Ishikawa (cell line): Measurements from ENCODE around the gene CYP4Z1.

Experiments used
- CEBPB ChIP-seq: IDR thresholded peaks from 2 replicates; pipeline ENCODE4 v1.6.1; 2012
- CREB1 ChIP-seq: IDR thresholded peaks from 2 replicates; pipeline ENCODE4 v1.6.1; 2012; ENCODE audit warnings: low read depth
- EGR1 ChIP-seq: IDR thresholded peaks from 2 replicates; pipeline ENCODE4 v1.6.1; 2012
- EP300 ChIP-seq: IDR thresholded peaks from 2 replicates; pipeline ENCODE4 v1.6.1; 2012; ENCODE audit warnings: borderline replicate concordance
- FOXM1 ChIP-seq: IDR thresholded peaks from 2 replicates; pipeline ENCODE4 v1.6.1; 2012; ENCODE audit warnings: low read depth, borderline replicate concordance
- NFIC ChIP-seq: IDR thresholded peaks from 2 replicates; pipeline ENCODE4 v1.6.1; 2012
- RAD21 ChIP-seq: IDR thresholded peaks from 2 replicates; pipeline ENCODE4 v1.6.1; 2012; ENCODE audit warnings: low read depth
- TAF1 ChIP-seq: IDR thresholded peaks from 2 replicates; pipeline ENCODE4 v1.6.1; 2012; ENCODE audit warnings: low read depth, mild to moderate bottlenecking
- TCF12 ChIP-seq: IDR thresholded peaks from 2 replicates; pipeline ENCODE4 v1.6.1; 2012; ENCODE audit warnings: low read depth
- TEAD4 ChIP-seq: IDR thresholded peaks from 2 replicates; pipeline ENCODE4 v1.6.1; 2012
- YY1 ChIP-seq: IDR thresholded peaks from 2 replicates; pipeline ENCODE4 v1.6.1; 2012; ENCODE audit warnings: low read depth
- ZBTB7A ChIP-seq: IDR thresholded peaks from 2 replicates; pipeline ENCODE4 v1.6.1; 2012; ENCODE audit warnings: low read depth
- TF ChIP-seq, protein P1 (sequence below): IDR thresholded peaks from 2 replicates; pipeline ENCODE4 v1.6.1; 2012
- TF ChIP-seq, protein P2 (sequence below): IDR thresholded peaks from 2 replicates; pipeline ENCODE4 v1.6.1; 2012; ENCODE audit warnings: low read depth, mild to moderate bottlenecking
- TF ChIP-seq, protein P3 (sequence below): IDR thresholded peaks from 2 replicates; pipeline ENCODE4 v1.6.1; 2012

The CYP4Z1 gene

DNA sequence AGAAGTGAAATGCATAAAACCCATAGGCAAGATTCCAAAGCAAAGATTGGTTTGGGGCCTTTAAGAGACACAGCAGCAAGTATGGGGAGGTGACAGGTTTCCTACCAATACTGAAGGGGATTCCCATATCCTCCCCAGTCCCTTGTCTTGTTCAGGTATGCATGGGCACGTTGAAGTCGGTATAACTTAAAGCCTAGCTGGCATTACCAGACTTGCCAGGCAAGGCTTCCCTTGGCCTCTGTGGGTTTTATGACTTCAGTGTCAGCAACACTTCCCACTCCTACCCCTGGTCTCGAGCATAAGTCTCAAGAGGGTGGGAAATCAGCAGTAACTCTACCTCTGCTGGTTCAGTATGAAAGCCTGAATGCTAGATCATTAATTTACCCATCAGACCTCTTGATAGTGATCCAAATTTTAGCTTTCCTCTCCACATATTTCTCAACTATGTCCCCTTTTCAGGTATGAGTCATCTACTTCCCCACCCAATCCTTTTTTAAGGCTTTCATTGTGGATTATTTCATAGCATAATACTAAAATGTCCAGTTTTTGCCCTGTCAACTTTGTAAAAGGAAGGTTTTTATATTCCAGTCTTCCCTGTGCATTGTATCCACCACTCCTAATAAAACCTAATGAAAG is 36.7 kb upstream of the CYP4Z1 start:
- TF ChIP-seq NFIC (no peak), FOXM1 (no peak), CREB1 (no peak), EGR1 (no peak), CEBPB (no peak), TEAD4 (no peak), ZBTB7A (no peak), TAF1 (no peak), RAD21 (no peak), EP300 (no peak), TCF12 (no peak), YY1 (no peak)
- TF ChIP-seq, protein P1, sequence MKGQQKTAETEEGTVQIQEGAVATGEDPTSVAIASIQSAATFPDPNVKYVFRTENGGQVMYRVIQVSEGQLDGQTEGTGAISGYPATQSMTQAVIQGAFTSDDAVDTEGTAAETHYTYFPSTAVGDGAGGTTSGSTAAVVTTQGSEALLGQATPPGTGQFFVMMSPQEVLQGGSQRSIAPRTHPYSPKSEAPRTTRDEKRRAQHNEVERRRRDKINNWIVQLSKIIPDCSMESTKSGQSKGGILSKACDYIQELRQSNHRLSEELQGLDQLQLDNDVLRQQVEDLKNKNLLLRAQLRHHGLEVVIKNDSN = no peak
- TF ChIP-seq, protein P2, sequence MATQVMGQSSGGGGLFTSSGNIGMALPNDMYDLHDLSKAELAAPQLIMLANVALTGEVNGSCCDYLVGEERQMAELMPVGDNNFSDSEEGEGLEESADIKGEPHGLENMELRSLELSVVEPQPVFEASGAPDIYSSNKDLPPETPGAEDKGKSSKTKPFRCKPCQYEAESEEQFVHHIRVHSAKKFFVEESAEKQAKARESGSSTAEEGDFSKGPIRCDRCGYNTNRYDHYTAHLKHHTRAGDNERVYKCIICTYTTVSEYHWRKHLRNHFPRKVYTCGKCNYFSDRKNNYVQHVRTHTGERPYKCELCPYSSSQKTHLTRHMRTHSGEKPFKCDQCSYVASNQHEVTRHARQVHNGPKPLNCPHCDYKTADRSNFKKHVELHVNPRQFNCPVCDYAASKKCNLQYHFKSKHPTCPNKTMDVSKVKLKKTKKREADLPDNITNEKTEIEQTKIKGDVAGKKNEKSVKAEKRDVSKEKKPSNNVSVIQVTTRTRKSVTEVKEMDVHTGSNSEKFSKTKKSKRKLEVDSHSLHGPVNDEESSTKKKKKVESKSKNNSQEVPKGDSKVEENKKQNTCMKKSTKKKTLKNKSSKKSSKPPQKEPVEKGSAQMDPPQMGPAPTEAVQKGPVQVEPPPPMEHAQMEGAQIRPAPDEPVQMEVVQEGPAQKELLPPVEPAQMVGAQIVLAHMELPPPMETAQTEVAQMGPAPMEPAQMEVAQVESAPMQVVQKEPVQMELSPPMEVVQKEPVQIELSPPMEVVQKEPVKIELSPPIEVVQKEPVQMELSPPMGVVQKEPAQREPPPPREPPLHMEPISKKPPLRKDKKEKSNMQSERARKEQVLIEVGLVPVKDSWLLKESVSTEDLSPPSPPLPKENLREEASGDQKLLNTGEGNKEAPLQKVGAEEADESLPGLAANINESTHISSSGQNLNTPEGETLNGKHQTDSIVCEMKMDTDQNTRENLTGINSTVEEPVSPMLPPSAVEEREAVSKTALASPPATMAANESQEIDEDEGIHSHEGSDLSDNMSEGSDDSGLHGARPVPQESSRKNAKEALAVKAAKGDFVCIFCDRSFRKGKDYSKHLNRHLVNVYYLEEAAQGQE = no peak
- TF ChIP-seq, protein P3, sequence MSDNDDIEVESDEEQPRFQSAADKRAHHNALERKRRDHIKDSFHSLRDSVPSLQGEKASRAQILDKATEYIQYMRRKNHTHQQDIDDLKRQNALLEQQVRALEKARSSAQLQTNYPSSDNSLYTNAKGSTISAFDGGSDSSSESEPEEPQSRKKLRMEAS = no peak

DNA sequence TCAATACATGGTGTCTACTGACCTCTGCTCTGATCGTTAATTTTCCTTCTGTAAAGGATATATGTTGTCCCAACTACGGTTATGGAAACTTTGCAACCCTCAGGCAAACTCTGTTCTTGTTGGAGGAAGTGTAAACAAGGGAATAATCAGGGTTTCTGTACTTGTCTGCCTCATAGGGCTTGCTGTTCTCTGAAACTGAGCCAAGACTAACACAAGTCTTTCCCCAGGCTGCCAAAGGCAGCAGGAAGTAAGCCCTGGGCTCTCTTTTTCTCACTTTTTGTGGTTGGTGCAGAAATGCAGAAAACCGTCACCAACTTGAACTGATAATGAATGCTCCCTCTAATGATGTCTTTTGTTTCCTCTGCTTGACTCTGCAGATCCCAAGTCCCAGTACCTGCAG is 36.0 kb upstream of the CYP4Z1 start:
- TF ChIP-seq EP300 (no peak), NFIC (no peak), CEBPB (no peak), TCF12 (no peak), CREB1 (no peak), ZBTB7A (no peak), TAF1 (no peak), RAD21 (no peak), FOXM1 (no peak), TEAD4 (no peak), EGR1 (no peak), YY1 (no peak)
- TF ChIP-seq, protein P2 = no peak
- TF ChIP-seq, protein P3 = no peak
- TF ChIP-seq, protein P1 = no peak

DNA sequence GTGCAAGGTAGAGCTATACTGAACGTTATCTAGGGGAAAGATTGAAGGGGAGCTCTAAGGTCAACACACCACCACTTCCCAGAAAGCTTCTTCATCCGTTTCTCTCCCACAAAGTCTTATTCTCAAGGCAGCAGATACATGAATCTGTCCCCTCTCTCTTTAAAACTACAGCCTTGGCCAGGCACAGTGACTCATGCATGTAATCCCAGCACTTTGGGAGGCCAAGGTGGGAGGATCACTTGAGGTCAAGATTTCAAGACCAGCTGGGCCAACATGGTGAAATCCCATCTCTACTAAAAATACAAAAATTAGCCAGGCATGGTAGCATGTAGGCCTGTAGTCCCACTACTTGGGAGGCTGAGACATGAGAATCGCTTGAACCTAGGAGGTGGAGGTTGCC is 35.4 kb upstream of the CYP4Z1 start:
- TF ChIP-seq, protein P2 = no peak
- TF ChIP-seq NFIC (no peak), YY1 (no peak), RAD21 (no peak), TEAD4 (no peak), TCF12 (no peak), EP300 (no peak), CEBPB (no peak), CREB1 (no peak), ZBTB7A (no peak)
- TF ChIP-seq, protein P1 = no peak

DNA sequence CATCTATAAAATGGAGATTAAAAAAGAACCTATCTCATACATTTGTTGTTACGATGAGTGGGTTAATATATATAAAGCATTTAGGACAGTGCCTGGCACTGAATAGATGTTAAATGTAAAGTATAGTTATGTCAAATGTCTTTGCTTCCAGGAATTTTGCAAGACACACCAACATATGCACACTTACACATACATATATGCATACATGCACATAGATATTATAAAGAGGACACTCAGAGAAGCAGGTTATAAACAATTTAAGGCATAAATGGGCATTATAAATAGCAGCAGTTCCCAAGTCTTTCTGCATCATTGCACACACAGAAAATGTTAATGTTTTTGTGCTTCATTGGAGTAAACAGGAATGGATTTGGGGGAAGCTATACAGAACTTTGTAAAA is 30.3 kb upstream of the CYP4Z1 start:
- no peak for TF ChIP-seq CREB1
